Lung (tissue), 12 donors: ENCODE measurements around the gene OPCML. TPM values are rescaled to one million over a fixed set of nuclear protein-coding genes. Genes with fewer than 3 reads are reported as not detected.

Source experiments
- ATAC-seq: fragments of 200-7000 bp; cut with Tn5 transposase; one replicate; pipeline ENCODE4 v1.9.1; 2020; ENCODE audit warnings: moderate number of reproducible peaks; ENCODE audit not compliant: insufficient read depth, low FRiP score
- DNase-seq, 3 donors: peaks; one replicate each; pipeline ENCODE4 v3.0.0-alpha.2; 2013 to 2017
- H3K27ac ChIP-seq, 2 donors: one replicate each; pipeline ENCODE4 v1.5.1; 2013; ENCODE audit warnings: mild to moderate bottlenecking in 2 of 2, moderate library complexity in 2 of 2, control low read depth in 1 of 2, inconsistent platforms in 1 of 2, low read depth in 1 of 2, low read length in 1 of 2
- H3K27me3 ChIP-seq, 3 donors: one replicate each; pipeline ENCODE4 v1.5.1; 2013; ENCODE audit warnings: low read length in 2 of 3; ENCODE audit not compliant: control insufficient read depth in 3 of 3, insufficient read depth in 3 of 3
- H3K36me3 ChIP-seq, 4 donors: one replicate each; pipeline ENCODE4 v1.5.1; 2013; ENCODE audit warnings: low read length in 4 of 4, mild to moderate bottlenecking in 1 of 4, moderate library complexity in 1 of 4; ENCODE audit not compliant: control insufficient read depth in 4 of 4, insufficient read depth in 4 of 4
- H3K4me1 ChIP-seq, 5 donors: one replicate each; pipeline ENCODE4 v1.5.1; 2013; ENCODE audit warnings: low read length in 5 of 5, mild to moderate bottlenecking in 2 of 5, moderate library complexity in 1 of 5; ENCODE audit not compliant: control insufficient read depth in 5 of 5, insufficient read depth in 5 of 5
- H3K4me3 ChIP-seq: one replicate; pipeline ENCODE4 v1.5.1; 2013; ENCODE audit warnings: mild to moderate bottlenecking, control low read depth, moderate library complexity
- H3K9ac ChIP-seq, 2 donors: one replicate each; pipeline ENCODE4 v1.5.1; 2013; ENCODE audit warnings: low read length in 2 of 2, control low read depth in 1 of 2; ENCODE audit not compliant: insufficient read depth in 1 of 2
- H3K9me3 ChIP-seq, 4 donors: one replicate each; pipeline ENCODE4 v1.5.1; 2013; ENCODE audit warnings: low read length in 3 of 4, mild to moderate bottlenecking in 1 of 4, moderate library complexity in 1 of 4; ENCODE audit not compliant: control insufficient read depth in 4 of 4, insufficient read depth in 3 of 4
- WGBS, 2 donors: extraction: QIAGEN DNeasy Blood & Tissue Kit; methylation state at CpG; one replicate each; pipeline ENCODE4 v1.1.7; 2013; 5-methylcytosine and 5-hydroxymethylcytosine counted together
- polyA plus RNA-seq, 2 donors: library from polyadenylated mRNA; stranded (reverse); fragments of 200-250 nt; gene quantifications; one replicate each; pipeline ENCODE4 v1.2.1, GENCODE V29; 2013
- total RNA-seq, 2 donors: library from RNA; depleted of rRNA in 1 of 2; stranded (reverse); fragments of >200 nt in 1 of 2; gene quantifications; one replicate each; pipeline ENCODE4 v1.2.1, GENCODE V29; 2014 to 2021
- TF ChIP-seq, protein P1 (sequence below): IDR thresholded peaks from 2 replicates; pipeline ENCODE4 v1.5.1; 2012; ENCODE audit warnings: mild to moderate bottlenecking; ENCODE audit errors: control extremely low read depth, extremely low read depth
- donor health status: control.
- donor health status: control.
- donor health status: Bipolar disorder and iron deficiency.
- donor health status: healthy.
- donor health status: DM: yes; HTN: yes; CAD: no.

The OPCML gene
- total and polyA plus RNA-seq, 4 donors, result 0.49 to 0.74 TPM; not detected in 2

DNA sequence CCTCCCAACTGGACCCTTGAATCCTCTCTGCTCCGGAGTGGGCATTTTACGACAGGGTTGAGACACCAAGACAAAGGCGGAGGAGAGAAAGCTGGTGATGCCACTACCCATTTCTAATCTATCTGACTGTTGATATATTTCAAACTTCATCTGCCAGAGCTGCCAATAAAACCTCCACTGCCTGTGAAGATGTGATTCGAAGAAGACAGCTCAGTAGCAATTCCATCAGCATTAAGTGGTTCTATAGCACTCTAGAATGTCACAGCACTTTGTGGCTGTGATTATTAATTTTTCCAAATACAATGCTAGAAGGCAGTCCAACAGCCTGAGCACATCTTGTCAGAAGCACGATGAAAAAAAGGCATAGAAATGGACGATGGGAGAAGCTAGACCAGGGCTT, 282.8 kb downstream of the OPCML start:
- Histone ChIP-seq H3K9ac (no peak overlapping the region), H3K4me3 (no peak overlapping the region), H3K4me1 (no peaks in the 10 kb centered on the region), H3K9me3 (peaks cover 0 to 2% (median 0%) of the 10 kb centered on the region in 4 donors), H3K27me3 (peaks cover 0 to 4% (median 3%) of the 10 kb centered on the region in 3 donors), H3K36me3 (no peaks in the 10 kb centered on the region), H3K27ac (no peak overlapping the region)
- ATAC-seq (no peak), DNase-seq (no peak)
- TF ChIP-seq, protein P1, sequence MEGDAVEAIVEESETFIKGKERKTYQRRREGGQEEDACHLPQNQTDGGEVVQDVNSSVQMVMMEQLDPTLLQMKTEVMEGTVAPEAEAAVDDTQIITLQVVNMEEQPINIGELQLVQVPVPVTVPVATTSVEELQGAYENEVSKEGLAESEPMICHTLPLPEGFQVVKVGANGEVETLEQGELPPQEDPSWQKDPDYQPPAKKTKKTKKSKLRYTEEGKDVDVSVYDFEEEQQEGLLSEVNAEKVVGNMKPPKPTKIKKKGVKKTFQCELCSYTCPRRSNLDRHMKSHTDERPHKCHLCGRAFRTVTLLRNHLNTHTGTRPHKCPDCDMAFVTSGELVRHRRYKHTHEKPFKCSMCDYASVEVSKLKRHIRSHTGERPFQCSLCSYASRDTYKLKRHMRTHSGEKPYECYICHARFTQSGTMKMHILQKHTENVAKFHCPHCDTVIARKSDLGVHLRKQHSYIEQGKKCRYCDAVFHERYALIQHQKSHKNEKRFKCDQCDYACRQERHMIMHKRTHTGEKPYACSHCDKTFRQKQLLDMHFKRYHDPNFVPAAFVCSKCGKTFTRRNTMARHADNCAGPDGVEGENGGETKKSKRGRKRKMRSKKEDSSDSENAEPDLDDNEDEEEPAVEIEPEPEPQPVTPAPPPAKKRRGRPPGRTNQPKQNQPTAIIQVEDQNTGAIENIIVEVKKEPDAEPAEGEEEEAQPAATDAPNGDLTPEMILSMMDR, result no peak
- 70 to 83% methylated on average over 6 of the region's 6 CpGs for WGBS, 2 donors

DNA sequence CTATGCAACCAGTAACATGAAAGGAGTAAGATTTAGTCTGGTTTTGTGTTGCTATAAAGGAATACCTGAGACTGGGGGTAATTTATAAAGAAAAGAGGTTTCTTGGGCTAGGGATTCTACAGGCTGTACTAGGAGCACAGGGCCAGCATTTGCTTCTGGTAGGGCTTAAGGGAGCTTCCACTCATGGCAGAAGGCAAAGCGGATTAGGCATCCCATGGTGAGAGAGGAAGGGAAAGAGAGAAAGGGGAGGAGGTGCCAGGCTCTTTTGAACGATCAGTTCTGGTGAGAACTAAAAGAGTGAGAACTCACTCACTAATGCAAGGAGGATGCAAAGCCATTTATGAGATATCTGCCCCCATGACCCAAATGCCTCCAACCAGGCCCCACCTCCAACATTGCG, 283.2 kb downstream of the OPCML start:
- Histone ChIP-seq H3K9me3 (peaks cover 0 to 2% (median 0%) of the 10 kb centered on the region in 4 donors), H3K4me1 (no peaks in the 10 kb centered on the region), H3K27me3 (peaks cover 0 to 4% (median 3%) of the 10 kb centered on the region in 3 donors), H3K27ac (no peak overlapping the region), H3K9ac (no peak overlapping the region), H3K4me3 (no peak overlapping the region), H3K36me3 (no peaks in the 10 kb centered on the region)
- 64 to 72% methylated on average over 3 of the region's 3 CpGs for WGBS, 2 donors
- ATAC-seq (no peak), DNase-seq (no peak)
- TF ChIP-seq, protein P1, result no peak

DNA sequence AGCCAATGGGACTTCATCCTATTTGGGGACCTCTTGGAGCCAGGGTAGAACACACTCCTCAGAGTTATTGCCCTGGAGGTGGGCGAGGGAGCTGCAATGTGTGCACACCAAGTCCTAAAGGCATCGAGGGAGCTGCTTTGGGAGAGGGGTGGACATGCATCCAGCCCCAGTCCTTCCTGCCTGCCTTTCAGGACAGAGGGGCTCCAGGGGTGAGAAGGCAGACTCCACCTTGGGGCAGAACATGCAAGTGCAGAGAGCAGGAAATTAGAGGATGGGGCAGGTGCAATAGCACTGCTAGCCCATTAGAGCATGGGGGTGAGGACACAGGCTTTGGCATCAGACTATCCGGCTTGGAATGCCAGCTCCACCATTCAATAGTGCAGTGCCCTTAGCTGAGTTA, 288.5 kb downstream of the OPCML start:
- WGBS, 2 donors, result 74 to 75% methylated on average over 3 of the region's 3 CpGs
- H3K27me3 ChIP-seq, result peaks cover 0 to 4% (median under 1%) of the 10 kb centered on the region in 3 donors
- peaks cover 0 to 4% (median 0%) of the 10 kb centered on the region in 4 donors for H3K9me3 ChIP-seq
- no peak for ATAC-seq
- H3K9ac ChIP-seq, result no peak overlapping the region
- TF ChIP-seq, protein P1, result no peak
- H3K4me3 ChIP-seq, result no peak overlapping the region
- H3K36me3 ChIP-seq, result no peaks in the 10 kb centered on the region
- H3K4me1 ChIP-seq, result no peaks in the 10 kb centered on the region
- H3K27ac ChIP-seq, result no peak overlapping the region
- no peak for DNase-seq

DNA sequence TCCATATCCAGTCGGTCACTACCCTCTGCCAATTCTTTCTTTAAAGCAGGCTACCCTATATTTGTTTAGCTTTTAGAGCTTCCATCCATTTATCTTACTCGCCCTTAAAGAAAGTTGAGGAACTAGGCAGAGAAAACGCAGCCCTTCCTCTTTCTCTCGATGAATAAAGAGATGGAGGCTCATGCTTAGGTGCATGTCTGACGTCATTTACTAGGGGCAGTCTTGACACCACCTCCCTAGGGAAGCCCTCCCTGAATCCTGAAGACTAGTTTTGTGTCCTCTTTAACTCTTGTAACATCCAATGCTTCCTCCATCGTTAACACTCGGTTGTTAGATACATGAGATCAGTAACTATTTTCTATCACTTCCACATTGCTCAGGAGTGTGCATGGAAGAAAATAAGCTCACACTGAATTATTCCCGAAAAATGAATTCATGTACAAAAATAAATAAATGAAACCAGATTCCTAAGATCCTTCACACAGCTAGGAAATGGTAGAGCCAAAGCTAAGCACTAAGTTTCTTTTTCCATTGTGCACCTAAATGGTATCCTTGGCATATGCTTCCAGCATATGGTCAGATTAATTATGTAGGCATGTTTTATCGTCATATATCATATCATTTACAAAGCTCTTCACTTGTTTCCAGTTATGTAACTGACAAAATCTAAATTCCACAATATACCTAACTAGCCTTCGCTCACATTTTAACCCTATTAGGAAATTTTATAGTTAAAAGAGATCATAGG, 291.2 kb downstream of the OPCML start:
- Histone ChIP-seq H3K27me3 (no peaks in the 10 kb centered on the region), H3K27ac (no peak overlapping the region), H3K9me3 (peaks cover 0 to 4% (median 0%) of the 10 kb centered on the region in 4 donors), H3K4me3 (no peak overlapping the region), H3K36me3 (no peaks in the 10 kb centered on the region), H3K9ac (no peak overlapping the region), H3K4me1 (no peaks in the 10 kb centered on the region)
- ATAC-seq, result no peak
- WGBS, 2 donors, result 72 to 74% methylated on average over 10 of the region's 10 CpGs
- TF ChIP-seq, protein P1, result no peak
- no peak for DNase-seq
